Neuron (in vitro differentiated cells): Measurements from ENCODE around the gene PEF1.

Experiments
- H2AFZ ChIP-seq: one replicate; pipeline ENCODE4 v1.6.1; 2013; ENCODE audit warnings: low read depth, mild to moderate bottlenecking, inconsistent platforms, low read length, moderate library complexity
- H3K27me3 ChIP-seq: one replicate; pipeline ENCODE4 v1.6.1; 2013; ENCODE audit warnings: low read length; ENCODE audit not compliant: insufficient read depth
- H3K36me3 ChIP-seq: one replicate; pipeline ENCODE4 v1.6.1; 2013; ENCODE audit warnings: low read length; ENCODE audit not compliant: insufficient read depth
- H3K4me1 ChIP-seq: one replicate; pipeline ENCODE4 v1.6.1; 2013; ENCODE audit warnings: low read length; ENCODE audit not compliant: insufficient read depth
- H3K4me3 ChIP-seq: 2 replicates; pipeline ENCODE4 v1.5.1; 2013; ENCODE audit warnings: mild to moderate bottlenecking, low read length, moderate library complexity
- H3K9me3 ChIP-seq: one replicate; pipeline ENCODE4 v1.6.1; 2013; ENCODE audit warnings: low read length

Gene PEF1

DNA sequence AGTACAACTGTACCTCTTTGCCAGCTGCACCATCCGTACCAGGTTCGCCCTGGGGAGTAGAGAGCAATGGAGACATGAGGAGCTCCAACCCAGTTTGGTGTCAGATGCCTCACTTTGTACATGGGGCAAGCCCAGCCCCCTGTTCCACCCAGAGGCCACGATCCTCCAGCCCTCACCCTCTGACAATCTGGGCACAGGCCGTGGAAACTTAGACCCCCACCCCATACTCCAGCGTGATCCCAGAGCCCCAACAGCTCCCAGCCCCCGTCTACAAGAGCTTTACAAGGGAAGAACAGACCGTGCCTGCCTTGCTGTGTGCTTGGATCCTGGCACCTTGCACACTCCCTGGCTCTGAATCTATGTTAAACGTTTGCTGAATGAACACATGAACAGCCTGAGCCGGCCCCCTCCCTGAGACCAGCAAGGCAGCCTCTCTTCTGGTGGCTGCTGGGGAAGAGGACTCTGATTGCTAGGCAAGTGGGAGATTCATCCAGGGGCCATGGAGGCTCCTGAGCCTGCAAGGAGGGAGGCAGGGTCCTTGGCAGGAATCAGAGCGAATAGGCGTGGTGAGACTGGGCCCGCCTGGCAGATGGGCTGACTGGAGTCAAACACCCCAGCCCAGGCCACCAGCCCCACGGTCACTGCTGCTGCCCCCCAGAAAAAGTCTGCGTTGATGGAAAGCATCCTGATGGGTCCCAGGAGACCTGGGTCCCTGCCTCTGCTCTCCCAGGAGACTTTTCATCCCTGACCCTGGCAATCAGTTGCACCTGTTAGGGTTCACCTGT is 12.5 kb upstream of the PEF1 start:
- Histone ChIP-seq H3K4me3 (no peak overlapping the region), H3K9me3 (no peaks in the 10 kb centered on the region), H3K27me3 (peaks cover 18% of the 10 kb centered on the region), H2AFZ (no peak overlapping the region), H3K4me1 (no peaks in the 10 kb centered on the region), H3K36me3 (no peaks in the 10 kb centered on the region)

DNA sequence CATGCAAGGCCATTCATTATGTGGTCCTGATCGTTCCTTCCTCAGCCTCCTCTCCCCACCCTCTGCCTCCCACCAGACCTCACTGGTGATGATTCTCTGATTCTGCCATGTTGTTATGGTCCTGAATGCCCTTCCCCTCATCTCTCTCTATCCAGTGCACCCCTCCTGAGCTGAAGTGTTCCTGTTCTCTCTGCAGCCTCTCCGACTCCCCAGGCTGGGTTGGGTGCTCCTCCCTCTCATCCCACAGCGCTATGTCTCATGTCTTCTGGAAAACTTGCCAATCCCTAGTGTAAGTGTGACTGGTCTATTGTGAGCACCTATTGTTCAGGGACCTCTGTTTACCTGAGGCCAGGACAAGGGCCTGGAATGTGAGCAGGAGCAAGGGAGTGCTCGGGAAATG is 11.1 kb upstream of the PEF1 start:
- Histone ChIP-seq H3K27me3 (peaks cover 11% of the 10 kb centered on the region), H2AFZ (no peak overlapping the region), H3K4me1 (no peaks in the 10 kb centered on the region), H3K4me3 (no peak overlapping the region), H3K36me3 (no peaks in the 10 kb centered on the region), H3K9me3 (no peaks in the 10 kb centered on the region)

DNA sequence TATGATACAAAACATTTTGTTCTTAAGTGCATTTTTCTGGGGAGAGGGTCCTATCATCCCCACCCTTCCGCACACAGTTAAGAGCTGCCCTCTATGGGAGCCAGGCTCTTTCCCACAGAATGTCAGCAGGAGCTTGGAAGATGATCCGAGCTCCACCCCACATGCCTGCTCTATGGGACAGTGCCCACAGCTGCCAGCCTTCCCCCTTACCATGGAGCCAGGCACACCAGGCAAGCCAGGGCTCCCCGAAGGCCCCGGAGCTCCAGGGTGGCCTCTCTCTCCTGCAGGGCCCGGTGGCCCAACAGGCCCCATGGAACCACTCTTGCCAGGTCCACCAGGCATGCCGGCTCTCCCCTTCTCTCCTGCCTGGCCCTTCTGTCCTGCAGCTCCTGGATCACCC is 10.4 kb upstream of the PEF1 start:
- Histone ChIP-seq H3K27me3 (peaks cover 11% of the 10 kb centered on the region), H3K36me3 (no peaks in the 10 kb centered on the region), H3K9me3 (no peaks in the 10 kb centered on the region), H3K4me3 (no peak overlapping the region), H2AFZ (no peak overlapping the region), H3K4me1 (no peaks in the 10 kb centered on the region)

DNA sequence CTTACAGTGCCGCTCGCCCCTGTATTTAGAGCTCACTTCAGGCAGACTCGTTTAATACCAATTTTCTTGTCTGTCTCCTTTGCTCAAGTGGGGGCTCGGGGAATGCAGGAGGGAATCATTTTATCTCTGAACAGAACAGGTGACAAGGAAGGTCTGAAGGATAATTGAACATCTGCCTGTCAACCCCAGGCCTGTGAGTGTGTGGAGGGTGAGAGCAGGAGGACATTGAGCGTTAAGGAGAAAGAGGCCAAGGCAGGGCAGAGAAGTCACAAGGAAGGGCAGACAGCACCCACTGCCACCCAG is 9.7 kb upstream of the PEF1 start:
- H2AFZ ChIP-seq: no peak overlapping the region
- H3K36me3 ChIP-seq: no peaks in the 10 kb centered on the region
- H3K4me1 ChIP-seq: no peaks in the 10 kb centered on the region
- no peaks in the 10 kb centered on the region for H3K9me3 ChIP-seq
- H3K27me3 ChIP-seq: peaks cover 11% of the 10 kb centered on the region
- no peak overlapping the region for H3K4me3 ChIP-seq

DNA sequence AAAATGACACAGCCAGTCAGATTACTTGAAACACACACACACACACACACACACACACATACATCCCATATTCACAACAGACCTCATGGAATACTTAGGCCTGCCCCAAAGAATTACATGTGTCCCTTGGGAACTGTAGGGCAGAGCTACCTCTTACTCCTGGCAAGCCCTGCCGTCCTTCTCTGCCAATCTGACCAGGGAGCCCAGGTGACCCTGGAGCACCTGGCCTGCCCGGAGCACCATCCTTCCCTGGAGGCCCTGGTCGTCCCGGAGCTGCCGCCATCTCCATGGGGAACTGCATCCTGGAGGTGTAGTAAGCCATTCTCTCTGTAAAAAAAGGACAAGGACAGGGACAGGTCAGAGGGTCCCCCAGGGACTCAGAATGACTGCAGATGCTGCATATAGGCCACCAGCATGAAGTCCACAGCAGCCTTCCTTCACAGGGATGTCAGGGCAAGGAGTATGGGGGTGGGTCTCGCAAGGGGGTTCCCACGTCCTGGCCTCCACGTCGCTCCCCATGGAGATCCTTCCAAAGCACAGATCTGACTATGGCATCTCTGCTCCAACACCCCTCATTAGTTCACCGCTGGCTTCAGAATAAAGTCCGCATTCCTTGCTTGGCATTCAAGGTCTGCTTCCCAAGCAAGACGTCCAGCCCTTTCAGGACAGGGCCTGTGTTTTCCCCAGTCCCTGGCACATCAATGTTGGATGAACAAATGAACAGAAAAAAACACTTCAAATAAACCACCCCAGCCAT is 9.2 kb upstream of the PEF1 start:
- H3K36me3 ChIP-seq: no peaks in the 10 kb centered on the region
- no peaks in the 10 kb centered on the region for H3K9me3 ChIP-seq
- H3K4me1 ChIP-seq: no peaks in the 10 kb centered on the region
- H2AFZ ChIP-seq: no peak overlapping the region
- no peak overlapping the region for H3K4me3 ChIP-seq
- peaks cover 11% of the 10 kb centered on the region for H3K27me3 ChIP-seq

DNA sequence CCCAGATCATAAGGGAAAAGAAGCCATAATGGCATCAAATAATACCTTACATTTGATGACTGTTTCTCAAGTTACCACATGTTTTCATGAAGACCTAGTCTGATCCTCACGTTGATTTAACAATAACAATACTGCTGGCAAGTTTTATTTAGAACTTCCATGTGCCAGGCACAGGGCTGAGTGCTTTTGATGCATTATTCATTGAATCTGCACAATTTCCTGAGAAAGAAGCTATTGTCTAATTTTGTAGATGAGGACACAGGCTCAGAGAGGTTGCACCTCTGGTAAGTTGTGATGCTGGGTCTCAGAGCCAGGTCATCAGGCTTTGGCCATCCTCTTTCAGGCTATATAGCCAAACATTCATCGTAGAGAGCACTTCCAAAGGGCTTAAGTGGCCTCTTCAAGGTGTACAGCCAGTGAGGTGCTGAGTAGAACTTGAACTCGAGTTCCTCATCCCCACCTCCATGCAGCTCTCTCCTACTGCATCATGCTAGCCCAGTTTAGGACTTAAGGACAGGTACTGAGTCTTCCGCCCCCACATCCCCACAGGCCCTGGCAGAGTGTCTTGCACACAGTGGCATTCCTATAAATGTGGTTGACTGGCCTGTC is 8.3 kb upstream of the PEF1 start:
- H3K9me3 ChIP-seq: no peaks in the 10 kb centered on the region
- H3K4me3 ChIP-seq: no peak overlapping the region
- H2AFZ ChIP-seq: no peak overlapping the region
- no peaks in the 10 kb centered on the region for H3K4me1 ChIP-seq
- peaks cover 11% of the 10 kb centered on the region for H3K27me3 ChIP-seq
- H3K36me3 ChIP-seq: no peaks in the 10 kb centered on the region

DNA sequence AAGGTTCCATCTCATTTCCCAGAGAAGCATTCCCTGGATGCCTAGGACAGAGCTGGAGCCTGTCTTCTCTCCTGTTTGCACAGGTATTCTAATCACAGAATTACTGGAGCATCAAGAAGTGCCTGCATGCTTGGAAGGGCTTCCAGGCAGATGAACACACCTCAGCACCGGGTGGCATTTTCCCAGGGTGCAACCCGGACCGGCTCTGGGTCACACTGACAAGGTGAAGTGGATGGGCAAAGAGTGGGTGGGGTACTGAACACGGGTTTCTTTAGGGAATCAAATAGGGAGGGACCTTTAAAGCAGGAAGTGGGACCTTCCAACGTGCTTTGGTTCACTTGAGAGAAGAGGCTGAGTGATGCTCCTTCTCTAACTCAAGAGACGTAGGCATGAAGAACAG is 7.1 kb upstream of the PEF1 start:
- H3K4me1 ChIP-seq: no peaks in the 10 kb centered on the region
- peaks cover 8% of the 10 kb centered on the region for H3K27me3 ChIP-seq
- H3K9me3 ChIP-seq: no peaks in the 10 kb centered on the region
- no peak overlapping the region for H2AFZ ChIP-seq
- H3K36me3 ChIP-seq: no peaks in the 10 kb centered on the region
- H3K4me3 ChIP-seq: no peak overlapping the region

DNA sequence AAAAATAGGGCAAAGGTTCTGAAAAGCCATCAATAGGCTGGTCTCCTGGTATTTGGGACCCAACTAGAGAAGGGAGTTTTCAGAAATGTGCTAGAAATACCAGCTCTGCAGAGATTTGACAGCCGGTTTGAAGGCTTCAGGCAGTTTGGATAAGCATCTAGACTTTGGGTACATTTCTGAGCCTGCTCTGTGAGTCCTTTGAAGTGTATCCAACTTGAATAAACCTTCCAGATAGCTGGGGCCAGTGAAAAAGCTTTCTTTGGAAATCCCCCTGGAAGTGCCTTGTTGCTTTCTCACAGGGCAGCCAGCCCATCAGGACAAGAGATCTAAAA is 6.4 kb upstream of the PEF1 start:
- no peaks in the 10 kb centered on the region for H3K9me3 ChIP-seq
- no peaks in the 10 kb centered on the region for H3K4me1 ChIP-seq
- no peaks in the 10 kb centered on the region for H3K36me3 ChIP-seq
- peaks cover 3% of the 10 kb centered on the region for H3K27me3 ChIP-seq
- no peak overlapping the region for H3K4me3 ChIP-seq
- H2AFZ ChIP-seq: no peak overlapping the region

DNA sequence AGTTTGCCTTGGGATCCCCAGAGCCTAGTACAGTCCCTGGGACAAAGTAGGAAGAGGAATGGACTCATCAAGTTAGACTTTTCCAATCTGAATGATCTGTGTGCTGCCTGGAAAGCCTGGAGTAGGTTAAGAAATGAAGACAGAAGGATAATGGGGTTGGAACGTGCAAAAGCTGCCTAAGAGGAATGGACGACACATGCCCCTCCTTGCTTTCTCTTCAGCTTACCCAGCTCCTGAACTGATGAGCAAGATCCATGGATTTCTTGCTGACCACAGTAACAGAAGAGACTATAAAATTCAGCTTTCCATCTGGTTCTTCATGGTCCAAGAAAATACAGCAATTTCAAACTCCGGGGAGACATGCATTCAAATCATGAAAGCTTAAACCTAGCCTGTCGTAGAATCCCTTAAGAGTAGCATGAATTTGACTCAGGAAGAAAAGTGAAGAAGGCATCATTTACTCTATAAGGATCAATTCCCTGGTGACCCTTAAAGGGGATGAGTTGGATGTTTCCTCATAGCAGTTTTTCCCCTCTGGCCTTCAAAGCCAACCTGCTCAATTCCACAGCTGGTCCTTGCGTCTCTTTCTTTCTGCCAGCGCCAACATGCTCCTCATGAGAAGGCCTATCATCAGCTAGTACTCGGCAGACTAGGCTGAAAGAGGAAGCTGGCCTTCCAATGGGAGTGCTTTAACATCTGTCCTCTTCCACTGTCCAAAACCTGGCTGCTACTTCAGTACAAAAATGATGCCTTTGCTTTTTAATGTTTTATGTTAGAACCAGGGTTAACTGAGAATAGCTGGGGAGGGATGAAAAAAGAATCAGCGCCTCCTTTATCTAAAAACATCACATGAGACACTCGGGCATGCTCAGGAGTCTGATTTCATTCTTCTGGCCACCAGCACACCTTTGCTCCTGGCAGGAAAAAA is 5.7 kb upstream of the PEF1 start:
- H3K36me3 ChIP-seq: no peaks in the 10 kb centered on the region
- H3K4me1 ChIP-seq: peaks cover 2% of the 10 kb centered on the region
- no peak overlapping the region for H3K4me3 ChIP-seq
- no peaks in the 10 kb centered on the region for H3K9me3 ChIP-seq
- peaks cover 3% of the 10 kb centered on the region for H3K27me3 ChIP-seq
- no peak overlapping the region for H2AFZ ChIP-seq

DNA sequence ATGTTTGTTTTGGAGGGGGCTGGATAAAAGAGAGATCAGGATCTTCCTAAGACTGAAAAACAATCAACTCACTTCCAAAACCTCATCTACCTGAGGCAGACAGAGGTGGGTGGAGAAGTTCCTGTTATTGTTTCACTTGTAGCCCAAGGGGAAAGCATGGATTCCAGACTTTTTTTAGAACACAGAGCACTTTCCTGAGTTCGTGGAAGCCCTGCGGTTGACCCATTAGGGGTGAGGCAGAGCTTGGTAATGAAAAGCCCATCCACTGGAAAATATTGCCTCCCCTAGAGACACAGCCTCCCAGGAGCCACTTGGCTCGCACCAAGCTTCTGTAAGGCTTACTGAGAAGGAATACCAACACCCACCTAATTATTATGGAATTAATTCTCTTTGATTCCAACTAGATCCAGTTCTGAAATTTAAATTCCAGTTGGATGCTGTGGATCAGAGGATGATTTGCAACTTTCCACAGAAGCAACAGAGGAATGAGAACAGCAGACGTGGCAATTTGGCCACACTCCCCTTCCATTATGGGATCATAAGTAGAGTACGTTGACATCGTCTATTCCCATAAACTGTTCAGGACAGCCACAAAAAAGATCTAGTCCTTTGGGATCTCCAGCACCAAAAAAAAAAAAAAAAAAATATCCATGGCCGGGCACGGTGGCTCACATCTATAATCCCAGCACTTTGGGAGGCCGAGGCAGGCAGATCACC is 4.1 kb upstream of the PEF1 start:
- Histone ChIP-seq H2AFZ (no peak overlapping the region), H3K27me3 (peaks cover 3% of the 10 kb centered on the region), H3K4me3 (no peak overlapping the region), H3K4me1 (peaks cover 7% of the 10 kb centered on the region), H3K9me3 (no peaks in the 10 kb centered on the region), H3K36me3 (no peaks in the 10 kb centered on the region)

DNA sequence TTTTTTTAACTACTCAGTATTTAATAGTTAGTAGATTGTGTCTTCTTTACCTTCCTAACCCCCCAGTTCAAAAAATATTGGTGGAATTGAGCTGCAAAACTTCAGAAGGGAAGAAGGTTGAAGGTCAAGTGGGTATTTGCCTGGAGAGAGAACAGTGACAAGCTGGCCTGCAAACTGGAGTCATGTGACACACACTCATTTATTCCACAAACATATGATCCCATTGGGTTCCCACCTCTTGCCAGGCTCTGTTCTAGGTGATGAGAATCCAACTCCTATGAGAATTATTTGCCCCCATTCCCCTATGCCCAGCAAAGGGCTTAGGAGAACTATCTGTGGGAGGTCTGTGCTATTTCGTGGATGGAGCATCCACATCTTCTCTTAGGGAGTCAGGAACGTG is 3.5 kb upstream of the PEF1 start:
- Histone ChIP-seq H2AFZ (no peak overlapping the region), H3K4me3 (no peak overlapping the region), H3K36me3 (no peaks in the 10 kb centered on the region), H3K27me3 (peaks cover 2% of the 10 kb centered on the region), H3K4me1 (peaks cover 13% of the 10 kb centered on the region), H3K9me3 (no peaks in the 10 kb centered on the region)

DNA sequence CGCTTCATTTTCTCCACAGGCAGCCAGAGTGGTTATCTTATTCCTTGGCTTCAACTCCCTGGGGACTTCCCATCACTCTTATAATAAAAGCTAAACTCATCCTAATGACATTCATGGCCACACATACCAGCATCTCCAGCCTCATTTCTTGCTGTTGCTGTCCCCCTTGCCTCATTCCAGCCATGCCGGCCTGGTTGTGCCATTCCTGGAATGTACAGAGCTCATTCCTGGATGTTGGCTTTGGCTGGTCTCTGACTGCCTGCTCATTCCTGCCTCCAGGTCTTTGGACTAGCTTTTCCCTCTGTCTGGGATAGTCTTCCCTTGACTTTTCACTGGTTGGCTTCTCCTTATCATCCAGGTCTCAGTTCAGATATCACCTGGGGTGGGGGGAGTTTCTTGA is 2.4 kb upstream of the PEF1 start:
- Histone ChIP-seq H3K9me3 (no peaks in the 10 kb centered on the region), H3K4me1 (peaks cover 13% of the 10 kb centered on the region), H3K27me3 (no peaks in the 10 kb centered on the region), H3K36me3 (no peaks in the 10 kb centered on the region), H2AFZ (no peak overlapping the region), H3K4me3 (no peak overlapping the region)
